Left kidney (tissue), 2 donors: ENCODE measurements around the gene RNF212. TPM values are rescaled to one million over a fixed set of nuclear protein-coding genes. Genes with fewer than 3 reads are reported as not detected.
"Not testable (repeated sequence)": the region's sequence is repeated elsewhere in the genome, so short reads cannot be mapped to it uniquely, and the experiment has no call there.

ENCODE experiments used
- DNase-seq: peaks from one replicate; pipeline ENCODE4 v3.0.0-alpha.2; 2013
- polyA plus RNA-seq: library from polyadenylated mRNA; unstranded; fragments of 120-200 nt; gene quantifications from one replicate; pipeline ENCODE4 v1.2.1, GENCODE V29; 2013; ENCODE audit not compliant: insufficient read length

The RNF212 gene
- polyA plus RNA-seq, 1 donor: 17.9 TPM

GRCh38 chr4:1065732-1066131, 47.6 kb downstream of the RNF212 start:
- DNase-seq: no peak

DNA sequence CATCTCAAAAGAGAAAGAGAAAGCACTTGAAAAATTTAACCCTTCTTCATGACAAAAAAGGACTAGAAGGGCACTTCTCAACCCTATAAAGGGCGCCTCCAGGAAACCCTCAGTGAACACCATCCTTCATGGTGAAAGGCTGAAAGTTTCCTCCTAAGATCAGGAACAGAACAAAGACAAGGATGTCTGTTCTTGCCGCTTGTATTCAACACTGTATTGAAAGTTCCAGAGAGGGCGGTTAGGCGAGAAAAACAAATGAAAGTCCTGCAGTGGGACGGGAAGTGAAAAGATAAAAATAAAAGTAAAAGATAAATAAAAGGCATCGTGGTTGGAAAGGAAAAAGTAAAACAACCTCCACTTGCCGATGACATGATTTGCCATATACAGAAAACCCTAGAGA, 50.9 kb downstream of the RNF212 start:
- no peak for DNase-seq

DNA sequence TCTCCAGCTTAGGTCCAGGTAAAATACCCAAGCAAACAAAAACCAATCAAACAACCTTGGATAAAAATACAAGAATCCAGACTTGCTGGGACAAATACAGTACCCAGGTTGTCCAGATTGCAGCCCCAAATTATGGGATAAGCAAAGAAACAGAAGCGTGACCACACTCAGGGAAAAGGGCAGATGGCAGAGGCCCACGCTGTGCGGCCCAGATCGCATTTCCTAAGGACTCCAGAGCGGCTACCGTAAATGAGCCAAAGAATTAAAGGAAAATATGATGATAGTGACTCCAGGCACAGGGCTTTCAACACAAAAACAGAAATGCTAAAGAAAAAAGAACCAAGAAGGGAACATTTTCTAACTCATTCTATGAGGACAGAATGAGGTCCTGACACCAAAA, 51.6 kb downstream of the RNF212 start:
- no peak for DNase-seq

GRCh38 chr4:1061056-1061700, 52.2 kb downstream of the RNF212 start:
- DNase-seq: no peak

DNA sequence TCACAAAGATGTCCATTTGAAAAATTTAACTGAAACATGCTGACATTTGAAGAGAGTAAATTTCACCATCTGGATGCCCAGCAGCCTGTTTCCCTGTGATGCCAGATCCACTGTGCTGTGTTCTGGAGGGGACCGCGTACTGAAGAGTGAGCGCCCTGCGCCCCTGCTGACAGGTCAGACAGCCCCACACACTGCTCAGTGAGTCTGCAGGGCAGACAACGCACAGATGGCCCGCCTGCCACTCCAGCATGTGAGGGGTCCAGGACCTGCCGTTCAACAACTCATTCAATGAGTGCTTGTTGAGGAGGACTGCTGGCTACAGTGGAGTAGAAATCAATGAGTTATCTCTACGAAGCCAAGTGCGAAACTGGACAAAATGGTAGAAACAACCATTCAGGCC, 52.7 kb downstream of the RNF212 start:
- DNase-seq: no peak

DNA sequence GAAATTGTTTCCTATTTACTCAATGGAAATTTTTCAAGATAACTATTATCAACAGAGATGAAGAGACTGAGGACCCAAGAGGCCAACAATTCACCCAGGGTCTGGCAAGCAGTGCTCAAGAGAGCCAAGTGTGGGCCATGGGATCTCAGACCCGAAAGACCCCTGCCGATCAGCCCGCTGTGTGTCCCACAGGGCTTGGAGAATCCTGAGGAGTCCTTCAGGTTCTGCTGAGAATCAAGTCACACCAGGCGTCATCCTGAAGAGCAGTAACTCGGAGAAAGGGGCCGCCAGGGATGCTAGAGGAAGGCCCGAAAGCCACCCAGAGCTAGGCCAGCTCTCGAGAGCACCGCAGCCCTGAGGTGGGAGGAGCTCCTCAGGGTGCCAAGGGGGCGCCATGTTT, 53.2 kb downstream of the RNF212 start:
- no peak for DNase-seq

DNA sequence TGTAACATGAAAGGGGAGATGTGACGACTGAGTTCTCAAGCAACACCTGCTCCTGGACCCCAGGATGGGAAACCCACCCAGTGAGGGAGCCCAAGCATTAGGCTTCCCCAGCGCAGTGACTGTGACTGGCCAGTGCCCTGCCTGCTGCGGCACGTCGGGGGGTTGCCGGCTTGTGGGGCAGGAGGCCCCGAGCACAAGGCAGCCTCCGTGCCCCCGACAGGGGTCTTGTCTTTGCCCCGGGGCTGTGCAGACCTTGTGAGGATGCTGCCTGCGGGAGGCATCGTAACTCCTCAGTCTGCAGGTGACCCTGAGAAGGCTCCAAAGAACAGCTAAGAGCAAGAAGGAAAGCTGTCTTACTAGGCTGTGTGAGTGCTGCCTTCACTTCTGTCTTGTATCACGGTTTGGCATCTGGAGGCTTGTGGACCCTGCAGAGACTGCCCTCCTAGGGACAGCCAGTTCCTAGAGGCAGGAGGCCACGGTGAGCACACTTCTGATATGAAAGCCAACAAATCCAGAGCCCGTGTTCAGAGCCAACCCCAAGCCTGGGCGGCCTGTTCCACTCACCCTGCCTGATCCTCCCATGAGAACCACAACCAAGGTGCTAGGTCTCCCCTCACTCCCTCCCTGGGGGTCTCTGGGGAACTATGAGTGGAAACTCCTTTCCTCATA, 54.2 kb downstream of the RNF212 start:
- DNase-seq: no peak

DNA sequence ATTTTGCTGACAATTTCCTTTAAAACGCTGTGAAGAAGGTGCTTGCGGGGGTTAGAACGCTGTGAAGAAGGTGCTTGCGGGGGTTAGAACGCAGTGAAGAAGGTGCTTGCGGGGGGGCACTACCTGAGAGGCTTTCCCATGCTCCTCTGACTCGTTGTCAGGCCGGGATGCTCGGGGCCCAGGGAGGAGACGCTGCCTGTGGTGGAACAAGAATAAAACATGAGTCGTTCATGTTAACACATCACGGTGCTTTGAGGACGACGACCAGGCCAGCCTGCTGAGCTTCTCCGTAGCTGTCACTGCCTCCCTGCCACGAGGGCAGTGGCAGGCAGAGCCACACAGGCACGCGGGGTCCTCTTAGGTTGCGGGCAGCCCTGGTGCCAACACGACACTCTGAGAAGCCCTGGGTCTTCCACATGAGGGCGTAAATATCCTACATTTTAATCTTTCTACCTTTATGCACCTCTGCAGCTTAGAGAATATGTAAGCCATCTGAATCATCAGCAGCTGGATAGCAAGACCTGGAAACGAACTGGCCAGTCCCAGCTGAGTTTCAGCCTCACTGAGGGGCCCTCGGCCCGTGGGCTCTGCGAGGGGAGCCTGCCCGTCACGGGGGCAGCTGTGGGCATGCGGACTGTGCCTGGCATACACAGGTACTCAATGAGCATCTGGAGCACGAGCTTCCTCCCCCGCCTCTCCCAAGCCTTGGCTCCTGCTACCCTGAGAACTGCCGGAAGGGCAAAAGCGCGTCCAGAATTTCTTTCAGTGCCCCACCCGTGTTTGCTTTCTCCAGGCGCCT, 55.0 kb downstream of the RNF212 start:
- no peak for DNase-seq

GRCh38 chr4:1057403-1057745, 56.0 kb downstream of the RNF212 start:
- no peak for DNase-seq

GRCh38 chr4:1056671-1057402, 56.5 kb downstream of the RNF212 start:
- DNase-seq: no peak

DNA sequence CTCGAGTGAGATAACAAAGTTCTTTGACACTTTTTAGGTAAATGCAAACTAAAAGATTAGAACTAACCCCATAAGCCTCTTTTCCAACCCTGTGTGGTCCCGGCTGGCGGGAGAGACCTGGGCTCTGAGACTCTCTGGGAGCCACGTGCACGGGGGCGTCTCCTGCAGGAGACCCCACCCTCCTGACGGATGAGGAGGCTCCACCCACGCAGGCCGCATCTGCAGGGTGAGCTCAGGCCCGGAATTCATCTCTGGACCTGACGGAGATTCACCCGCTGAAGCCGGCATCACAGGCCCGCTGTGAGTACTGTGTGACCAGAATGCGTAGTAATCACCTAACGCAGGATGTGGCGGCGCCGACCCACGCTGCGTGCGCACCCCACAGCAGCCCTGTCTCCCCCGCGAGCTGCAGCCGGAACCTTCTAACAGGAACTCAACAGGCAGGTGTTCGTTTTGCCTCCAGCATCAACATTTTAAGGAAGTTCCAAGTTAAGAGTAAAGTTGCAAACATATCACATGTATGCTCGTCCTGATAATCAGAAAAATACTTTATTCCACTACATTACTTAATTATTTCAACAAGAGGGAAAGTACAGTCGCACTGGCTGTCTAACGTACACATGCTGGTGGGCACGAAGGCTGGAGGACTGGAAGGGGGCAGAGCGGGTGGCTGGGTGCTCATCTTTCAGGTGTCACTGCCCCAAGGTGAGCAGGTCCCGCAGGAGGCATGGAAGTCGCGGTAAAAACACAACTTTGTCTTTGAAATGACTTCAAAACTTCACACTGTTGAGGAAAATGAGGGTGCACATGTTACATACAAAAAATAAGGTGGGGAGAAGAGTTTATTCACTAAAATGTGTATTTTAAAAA, 57.4 kb downstream of the RNF212 start:
- DNase-seq: no peak

DNA sequence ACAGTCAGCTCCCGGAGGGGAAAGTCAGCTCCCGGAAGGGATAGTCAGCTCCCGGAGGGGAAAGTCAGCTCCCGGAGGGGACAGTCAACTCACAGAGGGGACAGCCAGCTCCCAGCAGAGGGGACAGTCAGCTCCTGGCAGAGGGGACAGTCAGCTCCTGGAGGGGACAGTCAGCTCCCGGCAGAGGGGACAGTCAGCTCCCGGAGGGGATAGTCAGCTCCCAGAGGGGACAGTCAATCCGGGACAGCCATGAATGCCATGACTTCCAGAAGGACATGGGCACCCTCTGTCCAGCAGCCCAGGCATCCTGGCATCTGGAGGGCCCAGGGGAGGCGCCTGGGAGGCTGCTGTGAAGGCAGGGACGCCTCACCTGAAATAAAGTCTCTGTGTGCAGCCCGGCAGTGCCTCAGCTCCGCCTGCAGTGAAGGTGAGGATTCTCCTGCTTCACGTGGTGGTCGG, 58.1 kb downstream of the RNF212 start:
- not testable (repeated sequence) for DNase-seq

DNA sequence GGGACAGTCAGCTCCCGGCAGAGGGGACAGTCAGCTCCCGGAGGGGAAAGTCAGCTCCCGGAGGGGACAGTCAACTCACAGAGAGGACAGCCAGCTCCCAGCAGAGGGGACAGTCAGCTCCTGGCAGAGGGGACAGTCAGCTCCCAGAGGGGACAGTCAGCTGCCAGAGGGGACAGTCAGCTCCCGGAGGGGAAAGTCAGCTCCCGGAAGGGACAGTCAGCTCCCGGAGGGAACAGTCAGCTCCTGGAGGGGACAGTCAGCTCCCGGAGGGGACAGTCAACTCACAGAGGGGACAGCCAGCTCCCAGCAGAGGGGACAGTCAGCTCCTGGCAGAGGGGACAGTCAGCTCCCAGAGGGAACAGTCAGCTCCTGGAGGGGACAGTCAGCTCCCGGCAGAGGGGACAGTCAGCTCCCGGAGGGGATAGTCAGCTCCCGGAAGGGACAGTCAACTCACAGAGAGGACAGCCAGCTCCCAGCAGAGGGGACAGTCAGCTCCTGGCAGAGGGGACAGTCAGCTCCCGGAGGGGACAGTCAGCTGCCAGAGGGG, 58.6 kb downstream of the RNF212 start:
- DNase-seq: not testable (repeated sequence)

DNA sequence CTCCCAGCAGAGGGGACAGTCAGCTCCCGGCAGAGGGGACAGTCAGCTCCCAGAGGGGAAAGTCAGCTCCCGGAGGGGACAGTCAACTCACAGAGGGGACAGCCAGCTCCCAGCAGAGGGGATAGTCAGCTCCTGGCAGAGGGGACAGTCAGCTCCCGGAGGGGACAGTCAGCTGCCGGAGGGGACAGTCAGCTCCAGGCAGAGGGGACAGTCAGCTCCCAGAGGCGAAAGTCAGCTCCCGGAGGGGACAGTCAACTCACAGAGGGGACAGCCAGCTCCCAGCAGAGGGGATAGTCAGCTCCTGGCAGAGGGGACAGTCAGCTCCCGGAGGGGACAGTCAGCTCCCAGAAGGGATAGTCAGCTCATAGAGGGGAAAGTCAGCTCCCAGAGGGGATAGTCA, 59.5 kb downstream of the RNF212 start:
- not testable (repeated sequence) for DNase-seq

GRCh38 chr4:1053080-1053661, 60.2 kb downstream of the RNF212 start:
- no peak for DNase-seq

- DNase-seq: no peak
Observed at GRCh38 chr4:1052231-1052671, 61.1 kb downstream of the RNF212 start.

GRCh38 chr4:1051472-1051871, 61.9 kb downstream of the RNF212 start:
- no peak for DNase-seq

DNA sequence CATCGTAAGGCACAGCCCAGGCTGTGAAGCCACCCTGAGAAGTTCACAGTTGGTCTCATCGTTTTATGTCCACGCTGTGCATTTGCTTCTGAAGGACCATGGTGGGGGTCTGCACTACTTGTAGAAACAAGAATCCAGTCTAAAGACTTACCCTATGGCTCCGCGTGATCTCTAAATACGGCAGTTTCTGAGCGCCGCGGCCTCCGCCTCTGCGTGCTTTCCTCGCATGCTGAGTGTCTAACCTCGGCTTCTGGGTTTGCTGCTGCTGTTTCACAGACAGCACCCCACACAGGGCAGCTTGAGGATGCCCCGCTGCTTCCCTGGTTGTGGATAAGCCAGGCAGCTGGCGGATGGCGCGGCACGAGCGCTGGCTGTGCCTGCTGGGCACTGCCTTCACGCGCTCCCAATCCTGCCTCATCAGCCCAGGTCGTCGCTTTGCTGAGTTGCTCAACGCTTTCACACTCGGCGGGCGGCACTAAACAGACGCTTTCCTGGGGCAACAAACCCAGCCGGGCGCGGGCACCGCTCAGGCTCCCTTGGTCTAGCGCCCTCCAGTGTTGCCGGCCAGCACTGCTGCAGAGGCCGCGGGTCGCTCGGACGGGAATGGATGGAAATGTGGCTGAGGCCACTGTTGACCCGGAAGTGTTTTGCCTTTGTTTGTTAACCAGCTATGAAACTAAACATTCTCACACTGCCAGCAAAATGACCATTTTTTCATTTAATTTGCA, 62.7 kb downstream of the RNF212 start:
- no peak for DNase-seq

DNA sequence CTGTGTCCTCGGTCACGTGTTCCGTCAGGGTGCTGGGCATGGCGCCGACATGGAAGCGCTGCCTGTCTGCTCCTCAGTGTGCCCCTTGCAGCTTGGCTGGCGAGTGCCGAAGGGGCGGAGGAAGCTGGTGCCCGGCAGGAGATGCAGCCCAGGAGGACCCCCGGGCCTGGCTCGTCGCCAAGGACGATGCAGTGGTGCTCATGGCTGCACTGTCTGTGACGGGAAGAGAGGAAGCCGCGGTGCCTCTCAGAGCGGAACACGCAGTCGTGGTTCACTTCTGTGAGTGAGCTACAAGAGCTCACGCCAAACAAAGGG, 63.8 kb downstream of the RNF212 start:
- no peak for DNase-seq
